Measurements from ENCODE around the gene BCKDHA.
"Not testable (repeated sequence)": the region's sequence is repeated elsewhere in the genome, so short reads cannot be mapped to it uniquely, and the experiment has no call there.

Gene BCKDHA

GRCh38 chr19:41426116-41426841, 28.7 kb downstream of the BCKDHA start:
- no peak for DNase-seq (ENCODE audit: low read depth)

- no peak for DNase-seq (ENCODE audit: low read depth)
These were observed 29.5 kb downstream of the BCKDHA start, which contains the start of gene B3GNT8 for GRCh38 chr19:41426952-41427646. TSS of gene B3GNT8 (minus strand) at chr19:41427374. CDS start at chr19:41426778, 596 bp downstream.

GRCh38 chr19:41427647-41428480, 30.2 kb downstream of the BCKDHA start:
- no peak for DNase-seq (ENCODE audit: low read depth)

GRCh38 chr19:41428481-41428859, 30.9 kb downstream of the BCKDHA start:
- DNase-seq (ENCODE audit: low read depth), result no peak

GRCh38 chr19:41430922-41431321, 33.3 kb downstream of the BCKDHA start:
- no peak for DNase-seq (ENCODE audit: low read depth)

- no peak for DNase-seq (ENCODE audit: low read depth)
These were observed 34.1 kb downstream of the BCKDHA start for GRCh38 chr19:41431426-41432386.

- no peak for DNase-seq (ENCODE audit: low read depth)
These were observed 35.6 kb downstream of the BCKDHA start for GRCh38 chr19:41433171-41433570.

- DNase-seq (ENCODE audit: low read depth), result no peak
These were observed 36.8 kb downstream of the BCKDHA start for GRCh38 chr19:41434450-41434849.

- DNase-seq (ENCODE audit: low read depth), result not testable (repeated sequence)
These were observed 37.8 kb downstream of the BCKDHA start for GRCh38 chr19:41435376-41435775.

GRCh38 chr19:41435936-41436673, 38.5 kb downstream of the BCKDHA start:
- DNase-seq (ENCODE audit: low read depth), result no peak

GRCh38 chr19:41436674-41436951, 39.0 kb downstream of the BCKDHA start:
- no peak for DNase-seq (ENCODE audit: low read depth)

GRCh38 chr19:41437944-41438574, 40.4 kb downstream of the BCKDHA start:
- no peak for DNase-seq (ENCODE audit: low read depth)

GRCh38 chr19:41439441-41440222, 42.0 kb downstream of the BCKDHA start, which contains the start of gene DMAC2:
TSS of gene DMAC2 (minus strand) at chr19:41439912. CDS start at chr19:41439899, 13 bp downstream.
- DNase-seq (ENCODE audit: low read depth), result peak; percentile 95

- DNase-seq (ENCODE audit: low read depth), result no peak
These were observed 43.8 kb downstream of the BCKDHA start for GRCh38 chr19:41441321-41441945.

- DNase-seq (ENCODE audit: low read depth), result no peak
These were observed 45.1 kb downstream of the BCKDHA start, which contains the start of gene ERICH4 for GRCh38 chr19:41442473-41443355. TSS of gene ERICH4 (plus strand) at chr19:41443156. CDS start at chr19:41443170, 14 bp downstream.

- no peak for DNase-seq (ENCODE audit: low read depth)
These were observed 46.3 kb downstream of the BCKDHA start for GRCh38 chr19:41443813-41444455.

GRCh38 chr19:41445575-41445974, 48.0 kb downstream of the BCKDHA start:
- DNase-seq (ENCODE audit: low read depth), result no peak
